ENCODE results near the gene SYNDIG1L. TPM values are rescaled to one million over a fixed set of nuclear protein-coding genes. Genes with fewer than 3 reads are reported as not detected.

Gene SYNDIG1L
- total and polyA plus RNA-seq, 2 of the 13 experiments (the other 11 are each of a cell fraction or from before 2014, with no cell fraction given): 0.04 TPM; not detected in 1

GRCh38 chr14:74377976-74378690 is 47.9 kb downstream of the SYNDIG1L start:
- Histone ChIP-seq H4K20me1 (ENCODE audit: insufficient read depth, low read length) (no peaks in the 10 kb centered on the region), H2AFZ (ENCODE audit: low read length) (no peak overlapping the region), H3K27ac (ENCODE audit: extremely low read length, insufficient read depth, low read length) (no peak overlapping the region), H3K4me2 (ENCODE audit: low read depth, low read length) (no peak overlapping the region), H3K36me3 (replicated peaks in 1 of 2; ENCODE audit: control insufficient read depth in 1 of 2, insufficient read depth in 2 of 2, low read length in 2 of 2) (no peaks in the 10 kb centered on the region), H3K4me1 (ENCODE audit: insufficient read depth, low read length) (no peaks in the 10 kb centered on the region), H3K9ac (ENCODE audit: insufficient read depth, low read depth, low read length) (no peak overlapping the region), H3K9me3 (ENCODE audit: low read length) (no peaks in the 10 kb centered on the region), H3K79me2 (ENCODE audit: insufficient read depth, low read length) (no peaks in the 10 kb centered on the region), H3K27me3 (ENCODE audit: control insufficient read depth in 1 of 2, insufficient read depth in 2 of 2, low read length in 2 of 2) (no peaks in the 10 kb centered on the region; a peak in 1 of 5 replicates), H3K4me3 (replicated peaks in 1 of 3; ENCODE audit: insufficient read depth in 1 of 3, low read depth in 2 of 3, low read length in 3 of 3) (no peak overlapping the region)
- in situ Hi-C loops (cut with HindIII; ENCODE audit: extremely low pct_ligation_motif_present, low pct_unique_long_range_greater_than_20kb): no loop called here
- no peak for TF ChIP-seq ZNF619 (CRISPR knock-in tag; IDR thresholded peaks at IDR 0.05)
- no peak for TF ChIP-seq KDM4B (CRISPR knock-in tag; IDR thresholded peaks at IDR 0.05)
- TF ChIP-seq ZNF775 (CRISPR knock-in tag; IDR thresholded peaks at IDR 0.05; ENCODE audit: borderline replicate concordance): no peak
- no peak for TF ChIP-seq ZNF136 (CRISPR knock-in tag; IDR thresholded peaks at IDR 0.05; ENCODE audit: low read depth)
- TF ChIP-seq FOSL2 (CRISPR knock-in tag; IDR thresholded peaks at IDR 0.05): no peak
- TF ChIP-seq KMT2A (CRISPR knock-in tag; IDR thresholded peaks at IDR 0.05): no peak
- TF ChIP-seq RFX1 (IDR thresholded peaks at IDR 0.05): no peak
- no peak for TF ChIP-seq JARID2 (CRISPR knock-in tag; IDR thresholded peaks at IDR 0.05; ENCODE audit: insufficient replicate concordance)
- no peak for TF ChIP-seq GTF2F1 (IDR thresholded peaks at IDR 0.05; ENCODE audit: low read length)
- WGBS (ENCODE audit: low lambda C conversion rate): 77% methylated on average over 31 of the region's 38 CpGs
- DNase-seq (ENCODE audit: low spot score) (no peak), ATAC-seq (no peak), FAIRE-seq (no peak)
- POLR2A ChIA-PET: no interaction called here
- intact Hi-C loops (cut with micrococcal nuclease; ENCODE audit: unreplicated experiment): no loop called here
- CTCF ChIA-PET (ENCODE audit: low intra/inter-chr PET ratio, low total read pairs): no interaction called here
- BruUV-seq (replicated peaks): no TSS peak

GRCh38 chr14:74368441-74368840 is 57.6 kb downstream of the SYNDIG1L start:
- in situ Hi-C loops (cut with HindIII; ENCODE audit: extremely low pct_ligation_motif_present, low pct_unique_long_range_greater_than_20kb): no loop called here
- ATAC-seq: no peak
- TF ChIP-seq MXD1 (CRISPR knock-in tag; IDR thresholded peaks at IDR 0.05) (no peak), AHDC1 (CRISPR knock-in tag; IDR thresholded peaks at IDR 0.05; ENCODE audit: borderline replicate concordance) (no peak), TERF1 (CRISPR knock-in tag; IDR thresholded peaks at IDR 0.05) (no peak)

More at GRCh38 chr14:74368441-74368840, 57.6 kb downstream of the SYNDIG1L start:
- ChIA-PET POLR2A (no interaction called here), CTCF (ENCODE audit: low intra/inter-chr PET ratio, low total read pairs) (no interaction called here)
- no peak for FAIRE-seq
- Histone ChIP-seq H3K9ac (ENCODE audit: insufficient read depth, low read depth, low read length) (no peak overlapping the region), H3K36me3 (replicated peaks in 1 of 2; ENCODE audit: control insufficient read depth in 1 of 2, insufficient read depth in 2 of 2, low read length in 2 of 2) (no peaks in the 10 kb centered on the region), H2AFZ (ENCODE audit: low read length) (no peak overlapping the region), H3K79me2 (ENCODE audit: insufficient read depth, low read length) (no peaks in the 10 kb centered on the region), H3K27ac (ENCODE audit: extremely low read length, insufficient read depth, low read length) (no peak overlapping the region), H4K20me1 (ENCODE audit: insufficient read depth, low read length) (no peaks in the 10 kb centered on the region), H3K4me1 (ENCODE audit: insufficient read depth, low read length) (no peaks in the 10 kb centered on the region), H3K4me3 (replicated peaks in 1 of 3; ENCODE audit: insufficient read depth in 1 of 3, low read depth in 2 of 3, low read length in 3 of 3) (no peak overlapping the region), H3K9me3 (ENCODE audit: low read length) (no peaks in the 10 kb centered on the region), H3K27me3 (ENCODE audit: control insufficient read depth in 1 of 2, insufficient read depth in 2 of 2, low read length in 2 of 2) (peaks cover 0 to 28% of the 10 kb centered on the region in 2 experiments; a peak in 2 of 5 replicates), H3K4me2 (ENCODE audit: low read depth, low read length) (no peak overlapping the region)
- intact Hi-C loops (cut with micrococcal nuclease; ENCODE audit: unreplicated experiment): no loop called here
- DNase-seq (ENCODE audit: low spot score): no peak
- WGBS (ENCODE audit: low lambda C conversion rate): 12% methylated on average over 8 of the region's 8 CpGs
- BruUV-seq (replicated peaks): no TSS peak
